ENCODE measurements around the gene GPR22.

Gene GPR22

DNA sequence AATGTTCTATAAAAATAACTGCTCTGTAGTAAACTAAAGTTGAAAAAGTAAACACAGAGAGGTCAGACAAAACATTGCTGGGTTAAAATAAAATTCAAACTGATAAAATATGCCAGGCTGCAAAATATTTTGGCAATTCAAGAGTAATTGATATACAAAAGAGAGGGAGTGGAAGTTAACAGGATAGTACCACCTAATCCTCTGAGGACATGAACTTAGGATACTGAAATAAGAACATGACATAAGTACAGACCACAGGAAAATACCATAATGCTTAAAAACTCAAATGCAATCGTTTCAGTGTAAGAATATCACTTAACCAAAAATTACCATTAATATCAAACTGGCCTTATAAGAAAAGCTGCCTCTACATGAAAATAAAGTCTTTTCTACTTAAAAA lies 37.6 kb upstream of the GPR22 start:
- Histone ChIP-seq H3K27me3 (ENCODE audit: low read depth, low read length) (no peaks in the 10 kb centered on the region), H3K4me3 (ENCODE audit: low read length) (no peak overlapping the region), H3K27ac (ENCODE audit: low read length) (no peak overlapping the region), H3K9me3 (ENCODE audit: insufficient read depth, low read length) (0 out of 2 replicates have a peak, but pooled peaks cover 8% of the 10 kb centered on the region), H3K9ac (ENCODE audit: low read length) (no peak overlapping the region), H4K20me1 (ENCODE audit: insufficient read depth, low read length) (no peaks in the 10 kb centered on the region), H3K79me2 (ENCODE audit: low read length) (no peaks in the 10 kb centered on the region), H3K4me2 (ENCODE audit: low read length) (no peak overlapping the region), H2AFZ (ENCODE audit: low read depth, low read length) (no peak overlapping the region), H3K4me1 (ENCODE audit: low read length) (peaks cover 7% of the 10 kb centered on the region), H3K36me3 (replicated peaks; ENCODE audit: low read depth, low read length) (peaks cover 6% of the 10 kb centered on the region)
- TF ChIP-seq CTCF (IDR thresholded peaks at IDR 0.05; ENCODE audit: low read depth, low read length) (no peak), EZH2phosphoT487 (IDR thresholded peaks at IDR 0.05; ENCODE audit: low read depth) (no peak)

DNA sequence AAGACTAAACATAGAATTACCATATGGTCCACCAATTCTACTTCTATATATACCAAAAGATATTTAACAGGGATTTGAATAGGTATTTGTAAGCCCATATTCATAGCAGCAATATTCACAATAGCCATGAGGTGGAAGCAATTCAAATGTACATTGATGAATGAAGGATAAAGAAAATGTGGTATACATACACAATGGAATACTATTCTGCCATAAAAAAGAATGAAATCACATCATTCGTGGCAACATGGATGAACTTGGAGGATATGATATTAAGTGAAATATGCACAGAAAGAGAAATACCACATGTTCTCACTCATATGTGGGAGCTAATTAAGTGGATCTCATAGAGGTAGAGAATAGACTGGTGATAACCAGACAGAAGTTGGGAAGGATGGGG lies 34.1 kb upstream of the GPR22 start:
- TF ChIP-seq CTCF (IDR thresholded peaks at IDR 0.05; ENCODE audit: low read depth, low read length), result no peak
- TF ChIP-seq EZH2phosphoT487 (IDR thresholded peaks at IDR 0.05; ENCODE audit: low read depth), result no peak
- Histone ChIP-seq H3K4me1 (ENCODE audit: low read length) (no peaks in the 10 kb centered on the region), H3K27ac (ENCODE audit: low read length) (no peak overlapping the region), H3K4me3 (ENCODE audit: low read length) (no peak overlapping the region), H4K20me1 (ENCODE audit: insufficient read depth, low read length) (no peaks in the 10 kb centered on the region), H3K9me3 (ENCODE audit: insufficient read depth, low read length) (no peaks in the 10 kb centered on the region), H3K4me2 (ENCODE audit: low read length) (no peak overlapping the region), H3K9ac (ENCODE audit: low read length) (no peak overlapping the region), H3K79me2 (ENCODE audit: low read length) (no peaks in the 10 kb centered on the region), H2AFZ (ENCODE audit: low read depth, low read length) (no peak overlapping the region), H3K36me3 (replicated peaks; ENCODE audit: low read depth, low read length) (peaks cover under 1% of the 10 kb centered on the region), H3K27me3 (ENCODE audit: low read depth, low read length) (no peaks in the 10 kb centered on the region)

DNA sequence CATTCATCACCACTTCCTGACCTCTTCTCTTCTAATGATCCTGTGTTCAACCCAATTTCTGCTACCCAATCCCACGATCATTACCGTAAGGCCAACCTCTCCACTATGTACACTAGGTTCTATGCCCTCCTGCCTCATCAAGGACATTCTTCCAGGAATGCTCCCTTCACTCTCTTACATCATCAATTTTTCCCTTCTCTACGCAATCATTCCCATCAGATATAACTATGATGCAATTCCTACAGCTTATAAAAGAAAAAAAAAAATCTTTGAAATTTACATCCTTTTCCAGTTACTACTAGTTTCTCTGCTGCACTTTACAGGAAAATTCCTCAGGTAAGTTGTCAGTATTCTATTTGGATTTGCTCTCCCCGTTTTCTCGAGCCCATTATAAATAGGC lies 30.8 kb upstream of the GPR22 start:
- TF ChIP-seq CTCF (IDR thresholded peaks at IDR 0.05; ENCODE audit: low read depth, low read length) (no peak), EZH2phosphoT487 (IDR thresholded peaks at IDR 0.05; ENCODE audit: low read depth) (no peak)

GRCh38 chr7:107441581-107442422 lies 28.1 kb upstream of the GPR22 start:
- no peaks in the 10 kb centered on the region for H4K20me1 ChIP-seq (ENCODE audit: insufficient read depth, low read length)

More for the DNA sequence above, 30.8 kb upstream of the GPR22 start:
- Histone ChIP-seq H3K79me2 (ENCODE audit: low read length) (no peaks in the 10 kb centered on the region), H3K36me3 (replicated peaks; ENCODE audit: low read depth, low read length) (no peaks in the 10 kb centered on the region), H3K27ac (ENCODE audit: low read length) (no peak overlapping the region), H3K9ac (ENCODE audit: low read length) (no peak overlapping the region), H4K20me1 (ENCODE audit: insufficient read depth, low read length) (no peaks in the 10 kb centered on the region), H3K4me1 (ENCODE audit: low read length) (no peaks in the 10 kb centered on the region), H3K4me2 (ENCODE audit: low read length) (no peak overlapping the region), H3K9me3 (ENCODE audit: insufficient read depth, low read length) (no peaks in the 10 kb centered on the region), H2AFZ (ENCODE audit: low read depth, low read length) (no peak overlapping the region), H3K4me3 (ENCODE audit: low read length) (no peak overlapping the region), H3K27me3 (ENCODE audit: low read depth, low read length) (no peaks in the 10 kb centered on the region)

More at GRCh38 chr7:107441581-107442422, 28.1 kb upstream of the GPR22 start:
- TF ChIP-seq EZH2phosphoT487 (IDR thresholded peaks at IDR 0.05; ENCODE audit: low read depth) (no peak), CTCF (IDR thresholded peaks at IDR 0.05; ENCODE audit: low read depth, low read length) (no peak)
- no peaks in the 10 kb centered on the region for H3K4me1 ChIP-seq (ENCODE audit: low read length)
- H2AFZ ChIP-seq (ENCODE audit: low read depth, low read length), result no peak overlapping the region
- no peak overlapping the region for H3K27ac ChIP-seq (ENCODE audit: low read length)
- no peaks in the 10 kb centered on the region for H3K79me2 ChIP-seq (ENCODE audit: low read length)
- no peaks in the 10 kb centered on the region for H3K27me3 ChIP-seq (ENCODE audit: low read depth, low read length)
- H3K4me3 ChIP-seq (ENCODE audit: low read length), result no peak overlapping the region
- H3K9me3 ChIP-seq (ENCODE audit: insufficient read depth, low read length), result no peaks in the 10 kb centered on the region
- no peak overlapping the region for H3K9ac ChIP-seq (ENCODE audit: low read length)
- no peaks in the 10 kb centered on the region for H3K36me3 ChIP-seq (replicated peaks; ENCODE audit: low read depth, low read length)
- no peak overlapping the region for H3K4me2 ChIP-seq (ENCODE audit: low read length)

All from OCI-LY3 (cell line).